Measurements from ENCODE around the gene MED25.

DNA sequence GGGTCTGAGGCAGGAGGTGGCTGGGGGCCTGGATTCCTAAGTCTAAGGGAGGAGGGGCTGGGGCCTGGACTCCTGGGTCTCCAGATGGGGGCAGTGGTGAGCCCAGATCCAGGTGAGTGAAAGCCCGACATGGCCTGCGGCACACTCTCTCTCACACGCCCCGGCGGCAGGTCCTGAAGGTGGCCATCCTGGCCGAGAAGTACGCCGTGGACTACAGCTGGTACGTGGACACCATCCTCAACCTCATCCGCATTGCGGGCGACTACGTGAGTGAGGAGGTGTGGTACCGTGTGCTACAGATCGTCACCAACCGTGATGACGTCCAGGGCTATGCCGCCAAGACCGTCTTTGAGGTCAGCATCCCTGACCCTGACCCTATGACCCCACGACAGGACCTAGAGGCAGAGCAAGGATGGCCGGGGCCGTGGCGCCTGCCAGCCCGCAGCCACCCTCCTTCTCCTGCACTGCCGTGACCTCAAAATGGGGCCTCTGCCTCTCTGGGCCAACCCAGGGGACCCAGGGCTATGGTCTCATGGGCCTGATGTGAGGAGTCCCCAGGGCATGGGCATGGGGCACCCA lies 18.2 kb upstream of the MED25 start:
- TF ChIP-seq RAD21 (IDR thresholded peaks at IDR 0.05; ENCODE audit: low read depth), result peak; percentile 3; the same call in 1 of the 2 replicates
- TF ChIP-seq, protein P1, sequence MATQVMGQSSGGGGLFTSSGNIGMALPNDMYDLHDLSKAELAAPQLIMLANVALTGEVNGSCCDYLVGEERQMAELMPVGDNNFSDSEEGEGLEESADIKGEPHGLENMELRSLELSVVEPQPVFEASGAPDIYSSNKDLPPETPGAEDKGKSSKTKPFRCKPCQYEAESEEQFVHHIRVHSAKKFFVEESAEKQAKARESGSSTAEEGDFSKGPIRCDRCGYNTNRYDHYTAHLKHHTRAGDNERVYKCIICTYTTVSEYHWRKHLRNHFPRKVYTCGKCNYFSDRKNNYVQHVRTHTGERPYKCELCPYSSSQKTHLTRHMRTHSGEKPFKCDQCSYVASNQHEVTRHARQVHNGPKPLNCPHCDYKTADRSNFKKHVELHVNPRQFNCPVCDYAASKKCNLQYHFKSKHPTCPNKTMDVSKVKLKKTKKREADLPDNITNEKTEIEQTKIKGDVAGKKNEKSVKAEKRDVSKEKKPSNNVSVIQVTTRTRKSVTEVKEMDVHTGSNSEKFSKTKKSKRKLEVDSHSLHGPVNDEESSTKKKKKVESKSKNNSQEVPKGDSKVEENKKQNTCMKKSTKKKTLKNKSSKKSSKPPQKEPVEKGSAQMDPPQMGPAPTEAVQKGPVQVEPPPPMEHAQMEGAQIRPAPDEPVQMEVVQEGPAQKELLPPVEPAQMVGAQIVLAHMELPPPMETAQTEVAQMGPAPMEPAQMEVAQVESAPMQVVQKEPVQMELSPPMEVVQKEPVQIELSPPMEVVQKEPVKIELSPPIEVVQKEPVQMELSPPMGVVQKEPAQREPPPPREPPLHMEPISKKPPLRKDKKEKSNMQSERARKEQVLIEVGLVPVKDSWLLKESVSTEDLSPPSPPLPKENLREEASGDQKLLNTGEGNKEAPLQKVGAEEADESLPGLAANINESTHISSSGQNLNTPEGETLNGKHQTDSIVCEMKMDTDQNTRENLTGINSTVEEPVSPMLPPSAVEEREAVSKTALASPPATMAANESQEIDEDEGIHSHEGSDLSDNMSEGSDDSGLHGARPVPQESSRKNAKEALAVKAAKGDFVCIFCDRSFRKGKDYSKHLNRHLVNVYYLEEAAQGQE (IDR thresholded peaks at IDR 0.05; ENCODE audit: low read depth), result no peak
- TF ChIP-seq, protein P2, sequence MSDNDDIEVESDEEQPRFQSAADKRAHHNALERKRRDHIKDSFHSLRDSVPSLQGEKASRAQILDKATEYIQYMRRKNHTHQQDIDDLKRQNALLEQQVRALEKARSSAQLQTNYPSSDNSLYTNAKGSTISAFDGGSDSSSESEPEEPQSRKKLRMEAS (IDR thresholded peaks at IDR 0.05), result no peak
- TF ChIP-seq FOXM1 (IDR thresholded peaks at IDR 0.05; ENCODE audit: borderline replicate concordance, low read depth), result no peak
- no peak for TF ChIP-seq YY1 (IDR thresholded peaks at IDR 0.05; ENCODE audit: low read depth)
- no peak for TF ChIP-seq NFIC (IDR thresholded peaks at IDR 0.05)
- no peak for TF ChIP-seq EGR1 (IDR thresholded peaks at IDR 0.05)
- TF ChIP-seq, protein P3, sequence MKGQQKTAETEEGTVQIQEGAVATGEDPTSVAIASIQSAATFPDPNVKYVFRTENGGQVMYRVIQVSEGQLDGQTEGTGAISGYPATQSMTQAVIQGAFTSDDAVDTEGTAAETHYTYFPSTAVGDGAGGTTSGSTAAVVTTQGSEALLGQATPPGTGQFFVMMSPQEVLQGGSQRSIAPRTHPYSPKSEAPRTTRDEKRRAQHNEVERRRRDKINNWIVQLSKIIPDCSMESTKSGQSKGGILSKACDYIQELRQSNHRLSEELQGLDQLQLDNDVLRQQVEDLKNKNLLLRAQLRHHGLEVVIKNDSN (IDR thresholded peaks at IDR 0.05), result no peak

Data from Ishikawa (cell line).